Erythroblast (primary cell): ENCODE data around the gene NHLRC2.

ENCODE experiments used
- GATA1 ChIP-seq: IDR thresholded peaks from 2 replicates; pipeline ENCODE4 v1.6.1; 2011; ENCODE audit warnings: low read depth, mild to moderate bottlenecking, control low read depth, low read length, moderate library complexity
- POLR2A ChIP-seq: IDR thresholded peaks from 2 replicates; pipeline ENCODE4 v1.6.1; 2011; ENCODE audit warnings: mild to moderate bottlenecking, low read length

DNA sequence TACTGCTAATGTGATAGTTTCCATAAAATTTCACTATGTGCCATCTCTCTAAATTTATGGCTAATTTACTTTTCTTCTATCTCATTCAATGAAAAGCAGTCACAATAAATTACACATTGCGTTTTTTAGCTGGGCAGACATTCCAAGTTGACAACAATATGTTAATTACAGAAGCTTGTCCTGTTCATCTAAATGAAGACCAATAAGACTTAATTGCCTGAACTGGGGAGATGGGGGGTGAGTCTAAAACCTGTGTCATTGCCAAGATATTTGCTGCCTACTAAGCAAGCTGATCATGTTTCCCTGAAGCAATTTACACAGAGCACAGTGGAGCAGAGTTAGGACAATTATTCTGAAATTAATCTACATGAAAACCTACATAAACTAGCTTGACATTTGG, 99.9 kb downstream of the NHLRC2 start:
- TF ChIP-seq POLR2A (no peak), GATA1 (no peak)
